Keratinocyte (primary cell): Measurements from ENCODE around the gene CDS1. TPM values are rescaled to one million over a fixed set of nuclear protein-coding genes. Genes with fewer than 3 reads are reported as not detected.

Experiments used
- DNase-seq: peaks from one replicate; pipeline ENCODE4 v3.0.0-alpha.2; 2011; ENCODE audit warnings: low read depth, missing footprints, low spot score
- FAIRE-seq: peaks from 2 replicates; lab custom pipeline; 2011; peaks lifted over from hg19 to GRCh38; lab: Jason Lieb, UNC
- H2AFZ ChIP-seq: 2 replicates; pipeline ENCODE4 v1.6.0; 2012; ENCODE audit warnings: low read length, control low read depth, inconsistent platforms; ENCODE audit not compliant: control insufficient read depth
- H3K27ac ChIP-seq: 2 replicates; pipeline ENCODE4 v1.5.1; 2011; ENCODE audit warnings: low read length; ENCODE audit not compliant: control insufficient read depth, insufficient read depth
- H3K27me3 ChIP-seq: 3 replicates; pipeline ENCODE4 v1.6.0; 2011; ENCODE audit warnings: low read length; ENCODE audit not compliant: control insufficient read depth, insufficient read depth; ENCODE audit errors: extremely low read depth
- H3K36me3 ChIP-seq, 2 experiments: 2 replicates in 1 of 2; 3 replicates in 1 of 2; pipeline ENCODE4 v1.5.1; 2011; ENCODE audit warnings: low read length in 2 of 2, mild to moderate bottlenecking in 1 of 2; ENCODE audit not compliant: control insufficient read depth in 2 of 2, insufficient read depth in 2 of 2; ENCODE audit errors: extremely low read depth in 1 of 2
- H3K4me1 ChIP-seq: 3 replicates; pipeline ENCODE4 v1.5.1; 2011; ENCODE audit warnings: low read length; ENCODE audit not compliant: control insufficient read depth, insufficient read depth; ENCODE audit errors: extremely low read depth
- H3K4me2 ChIP-seq: 3 replicates; pipeline ENCODE4 v1.6.0; 2011; ENCODE audit warnings: low read depth, low read length; ENCODE audit not compliant: control insufficient read depth, insufficient read depth; ENCODE audit errors: extremely low read depth
- H3K4me3 ChIP-seq, 3 experiments: fragments of 200-600 bp in 1 of 3; sonication (generic) in 1 of 3; 2 replicates in 2 of 3; 3 replicates in 1 of 3; pipeline ENCODE4 v1.5.1; 2011 to 2016; ENCODE audit warnings: low read length in 3 of 3, mild to moderate bottlenecking in 3 of 3, control low read depth in 2 of 3, inconsistent platforms in 1 of 3, low read depth in 1 of 3, mixed read lengths in 1 of 3, mixed run types in 1 of 3, moderate library complexity in 1 of 3; ENCODE audit not compliant: control insufficient read depth in 2 of 3, insufficient read depth in 2 of 3; ENCODE audit errors: extremely low read depth in 1 of 3
- H3K79me2 ChIP-seq: 2 replicates; pipeline ENCODE4 v1.6.0; 2012; ENCODE audit warnings: low read length; ENCODE audit not compliant: control insufficient read depth, insufficient read depth
- H3K9ac ChIP-seq: 3 replicates; pipeline ENCODE4 v1.6.0; 2011; ENCODE audit warnings: low read length; ENCODE audit not compliant: control insufficient read depth, insufficient read depth; ENCODE audit errors: extremely low read depth
- H3K9me1 ChIP-seq: 3 replicates; pipeline ENCODE4 v1.6.0; 2011; ENCODE audit warnings: low read length; ENCODE audit not compliant: control insufficient read depth, insufficient read depth; ENCODE audit errors: extremely low read depth
- H3K9me3 ChIP-seq: 2 replicates; pipeline ENCODE4 v1.5.1; 2012; ENCODE audit warnings: low read depth, low read length; ENCODE audit not compliant: control insufficient read depth
- H4K20me1 ChIP-seq: 3 replicates; pipeline ENCODE4 v1.6.0; 2011; ENCODE audit warnings: low read length; ENCODE audit not compliant: control insufficient read depth, insufficient read depth; ENCODE audit errors: extremely low read depth
- CTCF ChIP-seq, 3 experiments: IDR thresholded peaks in 1 of 3; conservative IDR thresholded peaks in 1 of 3; optimal IDR thresholded peaks in 1 of 3; 2 replicates in 2 of 3; 3 replicates in 1 of 3; pipeline versions ENCODE3 to v1.5.1; 2011; ENCODE audit warnings: low read length in 3 of 3, mild to moderate bottlenecking in 3 of 3, moderate library complexity in 2 of 3, control low read depth in 1 of 3, inconsistent platforms in 1 of 3; ENCODE audit not compliant: insufficient read depth in 2 of 3; ENCODE audit errors: extremely low read depth in 1 of 3
- EZH2 ChIP-seq: IDR thresholded peaks from one replicate; pipeline ENCODE4 v1.6.1; 2012; ENCODE audit warnings: inconsistent platforms, mild to moderate bottlenecking, low read length, moderate library complexity
- dilution Hi-C: fragments of 300-500 bp; cut with MboI; formaldehyde crosslinking; loops from one replicate; pipeline ENCODE4 v1.7.0; 2020; ENCODE audit warnings: low sequenced_read_pairs; ENCODE audit not compliant: extremely low pct_ligation_motif_present
- polyA plus RNA-seq, 5 experiments: library from polyadenylated mRNA; depleted of rRNA in 3 of 5; stranded (reverse) in 3 of 5; stranded (forward) in 1 of 5; unstranded in 1 of 5; fragments of >200 nt; gene quantifications; 1 replicate in 1 of 5; 2 replicates in 3 of 5; 3 replicates in 1 of 5; pipeline versions ENCODE4 v1.2.1 to v1.2.3, GENCODE V29; 2011 to 2012; ENCODE audit warnings: missing spikeins in 2 of 5, low read depth in 1 of 5, low replicate concordance in 1 of 5

Gene CDS1
- polyA plus RNA-seq, 1 donor (not counting 4 experiments of a cell fraction or from before 2014, with no cell fraction given), result 21.7 TPM

- no peak overlapping the region for H3K27ac ChIP-seq
- H3K36me3 ChIP-seq, result peaks cover 21% of the 10 kb centered on the region in 2 experiments
- H3K27me3 ChIP-seq, result no peaks in the 10 kb centered on the region
- dilution Hi-C loops, result no loop called here
- no peak overlapping the region for H3K4me2 ChIP-seq
- no peak overlapping the region for H3K9ac ChIP-seq
- FAIRE-seq (no peak), DNase-seq (no peak)
- no peak for TF ChIP-seq EZH2
- no peak for TF ChIP-seq CTCF (optimal IDR thresholded peaks at IDR 0.05 in 1 of 3, IDR thresholded peaks at IDR 0.05 in 1 of 3, conservative IDR thresholded peaks at IDR 0.05 in 1 of 3; ENCODE audit: extremely low read depth in 1 of 3, insufficient read depth in 2 of 3, low read length in 3 of 3)
- no peaks in the 10 kb centered on the region for H3K9me1 ChIP-seq
- H3K4me3 ChIP-seq, result no peak overlapping the region
- H3K4me1 ChIP-seq, result peaks cover 21% of the 10 kb centered on the region
- H2AFZ ChIP-seq, result no peak overlapping the region
- H4K20me1 ChIP-seq, result no peaks in the 10 kb centered on the region
- H3K9me3 ChIP-seq, result no peaks in the 10 kb centered on the region
- H3K79me2 ChIP-seq, result no peaks in the 10 kb centered on the region
Observed at GRCh38 chr4:84677093-84677492, 94.2 kb downstream of the CDS1 start.

- H3K4me2 ChIP-seq, result no peak overlapping the region
- H3K4me1 ChIP-seq, result peaks cover 21% of the 10 kb centered on the region
- no peak overlapping the region for H3K4me3 ChIP-seq
- H3K9me3 ChIP-seq, result no peaks in the 10 kb centered on the region
- H4K20me1 ChIP-seq, result no peaks in the 10 kb centered on the region
- dilution Hi-C loops, result no loop called here
- no peaks in the 10 kb centered on the region for H3K27me3 ChIP-seq
- DNase-seq (no peak), FAIRE-seq (no peak)
- H3K27ac ChIP-seq, result no peak overlapping the region
- TF ChIP-seq EZH2 (no peak), CTCF (optimal IDR thresholded peaks at IDR 0.05 in 1 of 3, IDR thresholded peaks at IDR 0.05 in 1 of 3, conservative IDR thresholded peaks at IDR 0.05 in 1 of 3; ENCODE audit: extremely low read depth in 1 of 3, insufficient read depth in 2 of 3, low read length in 3 of 3) (no peak)
- no peaks in the 10 kb centered on the region for H3K9me1 ChIP-seq
- no peak overlapping the region for H2AFZ ChIP-seq
- peaks cover 17 to 24% of the 10 kb centered on the region in 2 experiments for H3K36me3 ChIP-seq
- no peak overlapping the region for H3K9ac ChIP-seq
- H3K79me2 ChIP-seq, result no peaks in the 10 kb centered on the region
Observed at GRCh38 chr4:84677995-84678394, 95.1 kb downstream of the CDS1 start.
